ENCODE results near the gene TIMP2.

GRCh38 chr17:78946131-78946530, 20.9 kb upstream of the TIMP2 start:
- no peak for TF ChIP-seq CTCF (IDR thresholded peaks at IDR 0.05; ENCODE audit: low read depth, low read length)
- no peak for TF ChIP-seq POLR2A (IDR thresholded peaks at IDR 0.05; ENCODE audit: extremely low read depth, insufficient read length)
- TF ChIP-seq MYC (IDR thresholded peaks at IDR 0.05; ENCODE audit: low read depth, low read length) = no peak
- TF ChIP-seq MAX (IDR thresholded peaks at IDR 0.05; ENCODE audit: low read depth, low read length) = no peak
